HepG2 (cell line): ENCODE measurements around the gene SDK1. TPM values are rescaled to one million over a fixed set of nuclear protein-coding genes. Genes with fewer than 3 reads are reported as not detected.

Source experiments
- ATAC-seq: fragments of 200-7000 bp; cut with Tn5 transposase; 3 replicates; pipeline ENCODE4 v1.9.1; 2020; ENCODE audit warnings: mild to moderate bottlenecking, moderate library complexity
- BruUV-seq: library from RNA; stranded (reverse); fragments of 400-500 nt; replicated peaks from 2 replicates; lab custom pipeline; 2021; lab: Mats Ljungman, UMichigan
- CTCF ChIA-PET: fragments of 300-600 bp; formaldehyde crosslinking; extraction: SDS; loops from one replicate; lab custom pipeline; 2021; ENCODE audit warnings: low total read pairs, inconsistent platforms, low intra/inter-chr PET ratio; lab: Yijun Ruan, JAX
- POLR2A ChIA-PET: fragments of 350-600 bp; sonication (Branson Sonifier 250); formaldehyde crosslinking; loops from one replicate; lab custom pipeline; 2020; ENCODE audit warnings: antibody characterized with exemption, inconsistent platforms; lab: Yijun Ruan, JAX
- DNase-seq: peaks from one replicate; pipeline ENCODE4 v3.0.0-alpha.2; 2015; ENCODE audit warnings: low spot score
- FAIRE-seq: peaks from 3 replicates; lab custom pipeline; 2011; peaks lifted over from hg19 to GRCh38; lab: Jason Lieb, UNC
- H2AFZ ChIP-seq: one replicate; pipeline ENCODE4 v1.6.1; 2011; ENCODE audit warnings: low read length, inconsistent platforms
- H3K27ac ChIP-seq: fragments of 300-600 bp; 3 replicates; pipeline ENCODE4 v1.8.0; 2011; ENCODE audit warnings: mixed run types, mild to moderate bottlenecking, mixed read lengths, low read length, inconsistent platforms; ENCODE audit not compliant: insufficient read depth; ENCODE audit errors: extremely low read length
- H3K27me3 ChIP-seq, 2 experiments: fragments of 200-600 bp in 1 of 2; 2 replicates in 1 of 2; 3 replicates in 1 of 2; pipeline versions ENCODE4 v1.6.0 to v1.8.0; 2011; ENCODE audit warnings: low read length in 2 of 2, mild to moderate bottlenecking in 2 of 2, moderate library complexity in 2 of 2, inconsistent platforms in 1 of 2; ENCODE audit not compliant: insufficient read depth in 2 of 2, control insufficient read depth in 1 of 2
- H3K36me3 ChIP-seq, 2 experiments: fragments of 200-600 bp in 1 of 2; replicated peaks in 1 of 2; 2 replicates in 1 of 2; 3 replicates in 1 of 2; pipeline versions ENCODE4 v1.5.1 to v1.8.0; 2011; ENCODE audit warnings: low read length in 2 of 2, inconsistent platforms in 1 of 2; ENCODE audit not compliant: insufficient read depth in 2 of 2, control insufficient read depth in 1 of 2
- H3K4me1 ChIP-seq: 2 replicates; pipeline ENCODE4 v1.5.1; 2012; ENCODE audit warnings: low read length, inconsistent platforms; ENCODE audit not compliant: insufficient read depth
- H3K4me2 ChIP-seq: 2 replicates; pipeline ENCODE4 v1.6.0; 2011; ENCODE audit warnings: low read depth, low read length, inconsistent platforms
- H3K4me3 ChIP-seq, 3 experiments: fragments of 200-600 bp in 1 of 3; sonication (generic), shearing (Covaris generic) in 1 of 3; replicated peaks in 1 of 3; 2 replicates each; pipeline ENCODE4 v1.5.1; 2011 to 2016; ENCODE audit warnings: low read length in 3 of 3, inconsistent platforms in 2 of 3, low read depth in 2 of 3, mild to moderate bottlenecking in 2 of 3, control low read depth in 1 of 3, mixed read lengths in 1 of 3; ENCODE audit not compliant: insufficient read depth in 1 of 3
- H3K79me2 ChIP-seq: one replicate; pipeline ENCODE4 v1.6.1; 2011; ENCODE audit warnings: low read length, inconsistent platforms; ENCODE audit not compliant: insufficient read depth
- H3K9ac ChIP-seq: 2 replicates; pipeline ENCODE4 v1.6.0; 2011; ENCODE audit warnings: mild to moderate bottlenecking, low read depth, low read length, inconsistent platforms; ENCODE audit not compliant: insufficient read depth
- H3K9me3 ChIP-seq: 2 replicates; pipeline ENCODE4 v1.5.1; 2012; ENCODE audit warnings: mild to moderate bottlenecking, low read length
- H4K20me1 ChIP-seq: 2 replicates; pipeline ENCODE4 v1.6.0; 2011; ENCODE audit warnings: inconsistent platforms, mild to moderate bottlenecking, low read length, moderate library complexity; ENCODE audit not compliant: insufficient read depth
- ATF3 ChIP-seq: sonication (generic); formaldehyde crosslinking; IDR thresholded peaks from 2 replicates; pipeline ENCODE4 v1.4.0; 2020; ENCODE audit warnings: missing genetic modification reagents
- BORCS8-MEF2B ChIP-seq: sonication (generic); formaldehyde crosslinking; IDR thresholded peaks from 2 replicates; pipeline ENCODE4 v1.8.0; 2022; ENCODE audit warnings: mild to moderate bottlenecking, missing genetic modification reagents
- DR1 ChIP-seq: sonication (generic); formaldehyde crosslinking; IDR thresholded peaks from 2 replicates; pipeline ENCODE4 v1.8.0; 2021; ENCODE audit warnings: mild to moderate bottlenecking, missing genetic modification reagents, inconsistent platforms
- E2F2 ChIP-seq: sonication (generic); formaldehyde crosslinking; IDR thresholded peaks from 2 replicates; pipeline ENCODE4 v1.4.0; 2020; ENCODE audit warnings: missing genetic modification reagents, borderline replicate concordance
- FOSL2 ChIP-seq: sonication (generic); formaldehyde crosslinking; IDR thresholded peaks from 2 replicates; pipeline ENCODE4 v1.4.0; 2020; ENCODE audit warnings: missing genetic modification reagents
- GFI1 ChIP-seq: sonication (generic); formaldehyde crosslinking; IDR thresholded peaks from 2 replicates; pipeline ENCODE4 v1.5.0; 2020; ENCODE audit warnings: missing genetic modification reagents, mild to moderate bottlenecking, borderline replicate concordance
- IRF2 ChIP-seq: IDR thresholded peaks from 2 replicates; pipeline ENCODE4 v1.6.1; 2018; ENCODE audit warnings: missing genetic modification reagents, missing compliant biosample characterization
- MIER2 ChIP-seq: IDR thresholded peaks from 2 replicates; pipeline ENCODE4 v1.6.1; 2016; ENCODE audit warnings: missing biosample characterization, missing genetic modification reagents
- NFAT5 ChIP-seq: sonication (generic); formaldehyde crosslinking; IDR thresholded peaks from 2 replicates; pipeline ENCODE4 v1.4.0; 2020; ENCODE audit warnings: missing genetic modification reagents
- SP140L ChIP-seq: sonication (generic); formaldehyde crosslinking; IDR thresholded peaks from 2 replicates; pipeline ENCODE4 v1.4.0; 2020; ENCODE audit warnings: missing genetic modification reagents, borderline replicate concordance
- ZGPAT ChIP-seq: IDR thresholded peaks from 2 replicates; pipeline ENCODE4 v1.6.1; 2016; ENCODE audit warnings: mild to moderate bottlenecking
- ZNF121 ChIP-seq: sonication (generic); formaldehyde crosslinking; IDR thresholded peaks from 2 replicates; pipeline ENCODE4 v1.5.0; 2020; ENCODE audit warnings: mild to moderate bottlenecking, missing genetic modification reagents
- ZNF136 ChIP-seq: sonication (generic); formaldehyde crosslinking; IDR thresholded peaks from 2 replicates; pipeline ENCODE4 v1.8.1; 2022; ENCODE audit warnings: low read depth, mild to moderate bottlenecking, moderate library complexity, missing genetic modification reagents
- ZNF20 ChIP-seq: sonication (generic); formaldehyde crosslinking; IDR thresholded peaks from 2 replicates; pipeline ENCODE4 v1.4.0; 2020; ENCODE audit warnings: mild to moderate bottlenecking, moderate library complexity, missing genetic modification reagents
- ZNF570 ChIP-seq: sonication (generic); formaldehyde crosslinking; IDR thresholded peaks from 2 replicates; pipeline ENCODE4 v1.4.0; 2020; ENCODE audit warnings: mild to moderate bottlenecking, missing genetic modification reagents, borderline replicate concordance
- ZNF644 ChIP-seq: IDR thresholded peaks from 2 replicates; pipeline ENCODE4 v1.6.1; 2016; ENCODE audit warnings: low read depth
- ZNF790 ChIP-seq: sonication (generic); formaldehyde crosslinking; IDR thresholded peaks from 2 replicates; pipeline ENCODE4 v1.8.0; 2022; ENCODE audit warnings: missing genetic modification reagents, mild to moderate bottlenecking, borderline replicate concordance
- whole genome bisulfite sequencing: methylation state at CpG from one replicate; pipeline ENCODE4 v1.1.6; 2017; ENCODE audit warnings: low lambda C conversion rate; 5-methylcytosine and 5-hydroxymethylcytosine counted together
- in situ Hi-C: cut with HindIII; loops from 2 replicates; pipeline ENCODE4 v1.10.0; 2017; ENCODE audit warnings: low pct_unique_long_range_greater_than_20kb; ENCODE audit not compliant: extremely low pct_ligation_motif_present
- intact Hi-C: fragments of 100-400 bp; cut with micrococcal nuclease; formaldehyde crosslinking; loops from one replicate; pipeline ENCODE4 v1.10.0; 2022; ENCODE audit not compliant: unreplicated experiment
- polyA plus RNA-seq, 8 experiments: library from polyadenylated mRNA; depleted of rRNA in 3 of 8; stranded (reverse) in 7 of 8; unstranded in 1 of 8; fragments of >200 nt; fragmentation: Illumina TruSeq in 4 of 8; extraction: Trizol in 4 of 8; gene quantifications; 2 replicates each; pipeline versions ENCODE4 v1.2.1 to v1.2.3, GENCODE V29; 2011 to 2016; ENCODE audit warnings: low read depth in 4 of 8, missing spikeins in 1 of 8, mixed read lengths in 1 of 8; ENCODE audit not compliant: insufficient read depth in 1 of 8
- total RNA-seq, 5 experiments: library from RNA; depleted of rRNA; stranded (reverse); fragments of >200 nt; fragmentation: Illumina TruSeq; extraction: Trizol; gene quantifications; 2 replicates each; pipeline ENCODE4 v1.2.3, GENCODE V29; 2016; ENCODE audit warnings: low read depth in 1 of 5

SDK1 gene
- total and polyA plus RNA-seq, 2 of the 13 experiments (the other 11 are each of a cell fraction or from before 2014, with no cell fraction given) = 0.35 to 2.4 TPM

GRCh38 chr7:4208086-4208485 is 907.0 kb downstream of the SDK1 start (continued):
- TF ChIP-seq NFAT5 = no peak

- Histone ChIP-seq H3K9ac (no peak overlapping the region), H3K36me3 (no peaks in the 10 kb centered on the region), H3K4me2 (no peak overlapping the region), H4K20me1 (no peaks in the 10 kb centered on the region), H3K9me3 (no peaks in the 10 kb centered on the region), H3K27me3 (no peaks in the 10 kb centered on the region), H3K27ac (no peak overlapping the region), H3K4me3 (no peak overlapping the region), H3K4me1 (peaks cover 8% of the 10 kb centered on the region), H2AFZ (no peak overlapping the region), H3K79me2 (no peaks in the 10 kb centered on the region)
- in situ Hi-C loops (no loop called here), intact Hi-C loops (no loop called here)
- DNase-seq (no peak), ATAC-seq (no peak), FAIRE-seq (no peak)
- BruUV-seq = no TSS peak
- POLR2A ChIA-PET = no interaction called here
- WGBS = 92% methylated on average over 7 of the region's 13 CpGs
- CTCF ChIA-PET = no interaction called here
- TF ChIP-seq IRF2 (CRISPR knock-in tag) (no peak), GFI1 (no peak), ZNF136 (CRISPR knock-in tag) (no peak), ZGPAT (CRISPR knock-in tag) (no peak), ZNF790 (CRISPR knock-in tag) (no peak), BORCS8-MEF2B (CRISPR knock-in tag) (no peak), DR1 (CRISPR knock-in tag) (no peak), E2F2 (CRISPR knock-in tag) (no peak), ZNF20 (CRISPR knock-in tag) (no peak), ZNF570 (CRISPR knock-in tag) (no peak), FOSL2 (CRISPR knock-in tag) (no peak), SP140L (CRISPR knock-in tag) (no peak), ZNF644 (CRISPR knock-in tag) (no peak), ATF3 (CRISPR knock-in tag) (no peak), MIER2 (CRISPR knock-in tag) (no peak), ZNF121 (CRISPR knock-in tag) (no peak)
Observed at GRCh38 chr7:4208586-4208985, 907.5 kb downstream of the SDK1 start.
